GM12872 (cell line): ENCODE data around the gene RASD2.

Source experiments
- TF ChIP-seq, protein P1 (sequence below): IDR thresholded peaks from 3 replicates; pipeline ENCODE4 v1.5.1; 2011; ENCODE audit warnings: low read depth, mild to moderate bottlenecking, low read length, moderate library complexity; ENCODE audit not compliant: insufficient read depth

RASD2 gene

DNA sequence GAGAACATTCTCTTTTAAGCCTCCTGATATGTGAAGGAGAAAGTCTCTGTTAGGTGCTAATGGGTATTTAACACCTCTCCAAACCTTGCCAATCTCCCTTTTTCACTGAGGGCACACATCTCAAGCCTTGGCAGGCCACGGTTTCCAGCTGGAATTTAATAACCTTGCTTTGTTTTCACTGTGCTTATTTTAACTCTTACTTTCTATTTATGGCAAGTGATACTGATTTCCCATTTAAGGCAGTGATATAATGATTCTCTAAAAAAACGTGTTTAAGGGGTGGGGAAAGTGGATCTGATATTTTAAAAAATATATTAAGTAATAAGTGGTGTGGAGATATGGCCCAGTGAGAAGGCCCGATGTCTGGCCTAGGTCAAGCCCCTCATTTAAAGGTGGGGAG, 1.1 kb upstream of the RASD2 start:
- TF ChIP-seq, protein P1, sequence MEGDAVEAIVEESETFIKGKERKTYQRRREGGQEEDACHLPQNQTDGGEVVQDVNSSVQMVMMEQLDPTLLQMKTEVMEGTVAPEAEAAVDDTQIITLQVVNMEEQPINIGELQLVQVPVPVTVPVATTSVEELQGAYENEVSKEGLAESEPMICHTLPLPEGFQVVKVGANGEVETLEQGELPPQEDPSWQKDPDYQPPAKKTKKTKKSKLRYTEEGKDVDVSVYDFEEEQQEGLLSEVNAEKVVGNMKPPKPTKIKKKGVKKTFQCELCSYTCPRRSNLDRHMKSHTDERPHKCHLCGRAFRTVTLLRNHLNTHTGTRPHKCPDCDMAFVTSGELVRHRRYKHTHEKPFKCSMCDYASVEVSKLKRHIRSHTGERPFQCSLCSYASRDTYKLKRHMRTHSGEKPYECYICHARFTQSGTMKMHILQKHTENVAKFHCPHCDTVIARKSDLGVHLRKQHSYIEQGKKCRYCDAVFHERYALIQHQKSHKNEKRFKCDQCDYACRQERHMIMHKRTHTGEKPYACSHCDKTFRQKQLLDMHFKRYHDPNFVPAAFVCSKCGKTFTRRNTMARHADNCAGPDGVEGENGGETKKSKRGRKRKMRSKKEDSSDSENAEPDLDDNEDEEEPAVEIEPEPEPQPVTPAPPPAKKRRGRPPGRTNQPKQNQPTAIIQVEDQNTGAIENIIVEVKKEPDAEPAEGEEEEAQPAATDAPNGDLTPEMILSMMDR, result no peak

DNA sequence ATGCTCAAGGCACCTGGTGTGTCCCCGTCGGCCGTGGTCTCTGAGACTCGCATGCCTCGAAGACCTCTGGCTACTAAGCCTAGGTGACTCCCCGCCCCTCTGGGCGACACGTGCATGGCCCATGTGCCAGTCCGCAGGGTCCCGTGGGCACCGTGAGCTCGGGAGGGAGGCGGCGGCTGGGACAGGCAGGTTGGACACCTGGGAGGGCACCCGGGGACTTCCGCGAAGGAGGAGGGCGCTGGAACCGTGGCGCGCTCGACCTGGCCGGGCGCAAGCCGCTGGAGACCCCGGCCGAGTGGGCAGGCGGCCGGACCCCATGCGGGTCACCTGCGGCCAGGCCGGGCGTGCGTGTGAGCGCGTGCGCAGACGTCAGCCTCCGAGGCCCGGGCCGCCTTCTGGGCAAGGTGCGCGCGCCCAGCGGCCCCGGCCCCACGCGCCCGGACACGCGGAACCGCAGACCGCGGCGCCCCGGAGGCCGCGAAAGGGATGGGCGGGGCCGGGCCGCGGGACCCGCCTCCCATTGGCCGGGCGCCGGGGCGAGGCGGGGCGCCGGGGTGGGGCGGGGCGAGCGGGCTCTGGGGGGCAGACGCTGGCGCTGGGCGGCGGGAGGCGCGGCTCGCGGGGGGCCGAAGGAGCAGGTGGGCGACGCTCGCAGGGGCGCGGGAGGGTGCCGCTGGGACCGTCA, 579 bp upstream of the RASD2 start:
- TF ChIP-seq, protein P1, result no peak

DNA sequence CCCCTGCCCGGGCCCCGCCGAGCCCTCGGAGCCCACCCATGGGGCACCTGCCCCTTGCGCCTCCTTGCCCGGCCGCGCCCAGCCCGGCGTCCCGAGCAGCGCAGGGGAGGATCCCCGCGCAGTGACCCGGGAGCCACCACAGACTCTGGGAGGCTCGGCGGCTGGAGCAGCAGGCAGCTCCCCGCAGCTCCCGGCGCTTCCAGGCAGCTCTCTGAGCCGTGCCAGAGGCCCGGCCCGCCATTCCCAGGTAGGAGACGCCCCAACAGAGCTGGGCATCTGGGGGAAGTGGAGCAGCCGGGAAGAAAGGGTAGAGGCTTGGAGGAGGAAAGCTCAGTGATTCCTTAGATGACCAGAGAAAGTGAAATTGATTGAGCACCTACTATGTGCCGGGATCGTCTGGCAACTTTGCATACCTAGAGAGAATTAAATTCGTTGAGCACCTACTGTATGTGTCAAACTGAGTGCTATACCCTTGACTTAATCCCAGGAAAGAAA, 670 bp downstream of the RASD2 start:
- TF ChIP-seq, protein P1, result no peak

DNA sequence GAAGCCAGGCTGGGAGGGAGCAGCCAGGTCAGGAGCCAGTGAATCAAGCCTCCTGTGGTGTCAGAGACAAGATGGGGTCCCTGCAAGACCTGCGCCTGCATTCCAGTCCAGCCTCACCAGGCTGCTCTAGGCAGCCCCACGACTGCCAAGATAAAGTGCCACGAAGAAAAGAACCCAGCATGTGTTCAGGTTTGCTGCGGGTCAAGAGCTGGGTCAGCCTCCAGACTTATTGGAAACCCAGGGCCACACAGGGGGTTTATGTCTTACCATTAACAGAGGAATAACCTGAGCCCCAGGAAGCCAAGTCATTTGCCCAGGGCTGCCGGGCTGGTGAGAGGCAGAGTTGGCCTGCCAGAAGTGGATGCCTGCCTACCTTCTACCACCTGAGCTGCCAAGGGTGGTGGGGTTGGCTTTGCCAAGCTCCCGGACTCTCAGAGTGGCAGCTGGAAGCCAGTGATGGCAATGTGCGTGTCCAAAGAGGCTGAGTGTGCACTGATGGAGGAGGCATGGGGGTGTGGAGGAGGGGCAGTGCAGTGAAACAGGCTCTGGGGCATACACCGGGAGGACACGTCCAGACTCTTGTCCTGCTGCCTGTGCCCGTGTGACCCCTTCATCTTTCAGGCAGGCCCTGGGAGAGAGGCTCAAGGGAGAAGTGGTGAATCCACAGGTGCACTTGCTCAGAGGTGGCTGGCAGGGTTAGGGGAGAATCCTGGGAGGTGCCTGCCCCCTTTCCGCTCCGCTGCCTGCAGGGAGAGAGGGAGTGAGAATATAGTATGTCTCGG, 1.7 kb downstream of the RASD2 start:
- TF ChIP-seq, protein P1, result no peak

DNA sequence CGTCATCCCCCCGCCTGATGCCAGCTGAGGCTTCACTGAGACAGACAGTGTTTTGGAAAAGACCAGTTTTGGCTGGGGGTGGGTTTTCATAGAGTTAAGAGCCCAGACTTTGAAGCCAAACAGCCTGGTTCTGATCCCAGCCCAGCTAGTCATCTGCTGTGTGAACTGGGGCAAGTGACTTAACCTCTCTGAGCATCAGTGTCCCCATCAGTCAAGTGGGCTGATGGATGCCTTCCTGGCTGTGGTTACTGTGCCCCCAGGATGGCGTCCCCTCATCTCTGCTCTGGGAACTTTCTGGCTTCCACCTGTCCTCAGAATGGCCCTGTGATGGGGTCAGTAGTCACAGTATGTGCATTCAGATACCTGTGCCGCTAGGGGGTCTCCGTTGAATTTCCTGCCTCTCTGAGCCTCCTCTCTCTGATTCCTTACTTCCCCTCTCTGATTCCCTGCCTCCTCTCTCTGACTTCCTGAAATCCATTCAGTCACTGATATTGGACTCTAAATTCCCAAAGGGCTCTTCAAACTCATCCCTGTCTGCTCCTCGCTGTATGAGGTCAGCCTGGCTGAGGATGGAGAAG, 2.4 kb downstream of the RASD2 start:
- TF ChIP-seq, protein P1, result no peak

DNA sequence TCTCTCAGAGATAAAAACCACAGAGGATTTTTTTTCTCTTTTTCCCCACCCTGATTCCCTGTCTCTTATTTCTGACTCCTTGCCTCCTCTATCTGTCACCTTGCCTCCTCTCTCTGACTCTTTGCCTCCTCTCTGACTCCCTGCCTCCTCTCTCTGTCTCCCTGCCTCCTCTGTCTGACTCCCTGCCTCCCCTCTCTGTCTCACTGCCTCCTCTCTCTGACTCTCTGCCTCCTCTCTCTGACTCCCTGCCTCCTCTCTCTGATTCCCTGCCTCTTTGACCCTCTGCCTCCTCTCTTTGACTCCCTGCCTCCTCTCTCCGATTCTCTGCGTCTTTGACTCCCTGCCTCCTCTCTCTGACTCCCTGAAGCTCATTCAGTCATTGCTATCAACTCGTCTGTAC, 3.1 kb downstream of the RASD2 start:
- TF ChIP-seq, protein P1, result no peak

DNA sequence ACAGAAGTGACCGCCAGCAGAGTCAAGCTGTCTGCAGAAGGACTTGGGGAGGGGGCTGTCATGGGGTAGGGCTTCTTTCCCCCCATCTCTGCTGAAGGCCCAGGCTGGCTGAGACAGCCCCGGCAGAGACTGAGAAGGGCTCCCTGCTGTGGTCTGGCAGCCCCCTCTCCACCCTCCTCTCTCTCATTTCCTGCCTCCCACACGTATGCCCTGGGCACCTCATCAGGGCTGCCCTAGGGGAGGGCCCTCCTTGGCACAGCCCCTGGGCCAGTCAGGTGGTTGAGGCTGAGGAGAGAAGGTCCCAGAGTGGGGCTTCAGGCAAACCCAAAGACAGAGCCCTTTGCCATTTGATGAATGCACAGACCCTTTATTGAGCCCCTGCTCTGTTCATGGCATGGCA, 3.6 kb downstream of the RASD2 start:
- TF ChIP-seq, protein P1, result no peak
